K562 (cell line): Measurements from ENCODE around the gene PSMD11. TPM values are rescaled to one million over a fixed set of nuclear protein-coding genes. Genes with fewer than 3 reads are reported as not detected.

Experiments
- ATAC-seq: fragments of 200-7000 bp; cut with Tn5 transposase; 3 replicates; pipeline ENCODE4 v1.9.1; 2020; ENCODE audit warnings: moderate library complexity
- BruUV-seq: library from RNA; stranded (reverse); fragments of 400-500 nt; replicated peaks from 2 replicates; lab custom pipeline; 2021; lab: Mats Ljungman, UMichigan
- CTCF ChIA-PET: fragments of 300-600 bp; formaldehyde crosslinking; extraction: SDS; loops from one replicate; lab custom pipeline; 2021; ENCODE audit warnings: low intra/inter-chr PET ratio; lab: Yijun Ruan, JAX
- POLR2A ChIA-PET: fragments of 300-600, 350-650 bp; sonication (Branson Sonifier 250); formaldehyde crosslinking; extraction: SDS; loops from one replicate; lab custom pipeline; 2021; ENCODE audit warnings: antibody characterized with exemption, inconsistent platforms; lab: Yijun Ruan, JAX
- DNase-seq, 4 experiments: peaks; one replicate each; pipeline versions ENCODE4 v3.0.0 to v3.0.0-alpha.2; 2011 to 2018; ENCODE audit warnings: low spot score in 3 of 4, mixed read lengths in 3 of 4; ENCODE audit errors: extremely low read depth in 1 of 4
- FAIRE-seq: peaks from 2 replicates; lab custom pipeline; 2011; peaks lifted over from hg19 to GRCh38; lab: Jason Lieb, UNC
- H2AFZ ChIP-seq: 2 replicates; pipeline ENCODE4 v1.6.0; 2011; ENCODE audit warnings: low read depth, low read length, control low read depth, inconsistent platforms
- H3K27ac ChIP-seq: fragments of 200-600 bp; 3 replicates; pipeline ENCODE4 v1.8.0; 2011; ENCODE audit warnings: low read depth, mild to moderate bottlenecking, control low read depth, inconsistent platforms, low read length, moderate library complexity, mixed read lengths; ENCODE audit errors: extremely low read depth
- H3K27me3 ChIP-seq, 2 experiments: fragments of 300-600 bp in 1 of 2; 2 replicates in 1 of 2; 3 replicates in 1 of 2; pipeline versions ENCODE4 v1.6.0 to v1.8.0; 2011; ENCODE audit warnings: inconsistent platforms in 2 of 2, low read length in 2 of 2, mild to moderate bottlenecking in 1 of 2, mixed read lengths in 1 of 2, moderate library complexity in 1 of 2; ENCODE audit not compliant: control insufficient read depth in 2 of 2, insufficient read depth in 2 of 2
- H3K36me3 ChIP-seq: fragments of 300-600 bp; 3 replicates; pipeline ENCODE4 v1.8.0; 2011; ENCODE audit warnings: mild to moderate bottlenecking, low read length, inconsistent platforms; ENCODE audit not compliant: control insufficient read depth, insufficient read depth
- H3K4me1 ChIP-seq, 2 experiments: fragments of 200-600 bp in 1 of 2; replicated peaks in 1 of 2; 2 replicates in 1 of 2; 3 replicates in 1 of 2; pipeline versions ENCODE4 v1.5.1 to v1.8.0; 2011; ENCODE audit warnings: inconsistent platforms in 2 of 2, low read length in 2 of 2, mild to moderate bottlenecking in 1 of 2, mixed read lengths in 1 of 2, moderate library complexity in 1 of 2; ENCODE audit not compliant: control insufficient read depth in 2 of 2, insufficient read depth in 2 of 2
- H3K4me2 ChIP-seq: 2 replicates; pipeline ENCODE4 v1.6.1; 2011; ENCODE audit warnings: low read length, control low read depth, inconsistent platforms, mixed read lengths; ENCODE audit not compliant: insufficient read depth
- H3K4me3 ChIP-seq: fragments of 200-600 bp; sonication (generic), shearing (Covaris generic); 2 replicates; pipeline ENCODE4 v1.5.1; 2016; ENCODE audit warnings: control low read depth, inconsistent platforms
- H3K79me2 ChIP-seq: fragments of 200-600 bp; 3 replicates; pipeline ENCODE4 v1.8.0; 2011; ENCODE audit warnings: low read length, inconsistent platforms; ENCODE audit not compliant: control insufficient read depth, insufficient read depth
- H3K9ac ChIP-seq, 2 experiments: 2 replicates each; pipeline versions ENCODE4 v1.6.0 to v1.6.1; 2011; ENCODE audit warnings: low read depth in 2 of 2, low read length in 2 of 2, control low read depth in 1 of 2, inconsistent platforms in 1 of 2, mild to moderate bottlenecking in 1 of 2, mixed read lengths in 1 of 2; ENCODE audit not compliant: insufficient read depth in 1 of 2
- H3K9me1 ChIP-seq: one replicate; pipeline ENCODE4 v1.6.0; 2011; ENCODE audit warnings: inconsistent platforms, mild to moderate bottlenecking, low read length, moderate library complexity; ENCODE audit not compliant: control insufficient read depth, insufficient read depth
- H3K9me3 ChIP-seq: replicated peaks from 2 replicates; pipeline ENCODE4 v1.5.1; 2011; ENCODE audit warnings: low read depth, low read length, inconsistent platforms; ENCODE audit not compliant: control insufficient read depth, insufficient read depth
- H4K20me1 ChIP-seq: replicated peaks from 2 replicates; pipeline ENCODE4 v1.6.1; 2011; ENCODE audit warnings: low read length, inconsistent platforms, mixed read lengths; ENCODE audit not compliant: control insufficient read depth, insufficient read depth
- CCNT2 ChIP-seq: IDR thresholded peaks from 2 replicates; pipeline ENCODE4 v1.6.1; 2011; ENCODE audit warnings: borderline replicate concordance, low read depth, mild to moderate bottlenecking, moderate library complexity, mixed read lengths, low read length; ENCODE audit not compliant: insufficient read length; ENCODE audit errors: extremely low read depth
- DMBX1 ChIP-seq: fragments of 250-450 bp; sonication (Bioruptor Pico); IDR thresholded peaks from 2 replicates; pipeline ENCODE4 v1.8.0; 2022; ENCODE audit warnings: inconsistent platforms, mild to moderate bottlenecking, moderate library complexity, borderline replicate concordance
- KDM5B ChIP-seq: fragments of 200-600 bp; sonication (generic); IDR thresholded peaks from 2 replicates; pipeline ENCODE4 v1.6.1; 2012; ENCODE audit warnings: low read depth, mild to moderate bottlenecking, moderate library complexity, low read length, control low read depth, inconsistent platforms; ENCODE audit not compliant: insufficient replicate concordance
- MCM3 ChIP-seq: fragments of 450-650 bp; IDR thresholded peaks from 2 replicates; pipeline ENCODE4 v1.6.1; 2016
- MYC ChIP-seq, 2 experiments: fragments of 250-450 bp in 1 of 2; sonication (Bioruptor Pico) in 1 of 2; IDR thresholded peaks; 2 replicates each; pipeline versions ENCODE4 v1.5.1 to v1.6.1; 2012 to 2021; ENCODE audit warnings: low read depth in 2 of 2, borderline replicate concordance in 1 of 2, improper control_type of control experiment in 1 of 2, low read length in 1 of 2, mild to moderate bottlenecking in 1 of 2, moderate library complexity in 1 of 2
- POLR2A ChIP-seq: fragments of 450-650 bp; conservative IDR thresholded peaks from 2 replicates; pipeline ENCODE4 v1.6.1; 2016
- POLR2G ChIP-seq: fragments of 200-400 bp; formaldehyde crosslinking; IDR thresholded peaks from 2 replicates; pipeline ENCODE4 v1.6.1; 2017; ENCODE audit warnings: low read depth, mild to moderate bottlenecking, antibody characterized with exemption, low read length, moderate library complexity
- SMARCA5 ChIP-seq: fragments of 450-650 bp; IDR thresholded peaks from 2 replicates; pipeline ENCODE4 v1.6.1; 2016
- SUPT5H ChIP-seq: fragments of 450-650 bp; IDR thresholded peaks from 2 replicates; pipeline ENCODE4 v1.6.1; 2016
- ZNF586 ChIP-seq: fragments of 450-650 bp; formaldehyde crosslinking; conservative IDR thresholded peaks from 2 replicates; pipeline ENCODE4 v1.4.0; 2020; ENCODE audit warnings: mild to moderate bottlenecking, moderate library complexity
- WGBS: fragments of 100-300 bp; shearing (Covaris generic); methylation state at CpG from one replicate; pipeline ENCODE4 v1.1.6; 2016; ENCODE audit warnings: low coverage, mixed read lengths; ENCODE audit not compliant: insufficient coverage; ENCODE audit errors: missing lambda C conversion rate; 5-methylcytosine and 5-hydroxymethylcytosine counted together
- in situ Hi-C: fragments of 300-500 bp; cut with MboI; formaldehyde crosslinking; loops from 4 replicates; pipeline ENCODE4 v1.15.0; 2018; ENCODE audit warnings: inconsistent platforms, mixed read lengths
- intact Hi-C: fragments of 100-400 bp; cut with micrococcal nuclease; formaldehyde crosslinking; loops from 2 replicates; pipeline ENCODE4 v1.14.2; 2022
- polyA plus RNA-seq, 8 experiments: library from polyadenylated mRNA; depleted of rRNA in 4 of 8; stranded (reverse) in 5 of 8; unstranded in 3 of 8; fragments of >200 nt; fragmentation: Nextera tagmentation in 2 of 8; fragmentation: Illumina TruSeq in 1 of 8; extraction: Ambion mirVana in 2 of 8; extraction: Trizol in 1 of 8; gene quantifications; 2 replicates each; pipeline versions ENCODE4 v1.2.1 to v1.2.3, GENCODE V29; 2011 to 2014; ENCODE audit warnings: inconsistent platforms in 1 of 8, missing spikeins in 1 of 8
- total RNA-seq, 7 experiments: library from RNA; depleted of rRNA in 6 of 7; stranded (reverse); fragments of >200 nt in 6 of 7; fragmentation: Illumina TruSeq in 2 of 7; extraction: Trizol in 2 of 7; gene quantifications; 2 replicates each; pipeline versions ENCODE4 v1.2.1 to v1.2.3, GENCODE V29; 2011 to 2021; ENCODE audit warnings: low replicate concordance in 1 of 7
- TF ChIP-seq, protein P1 (sequence below): sonication (generic); formaldehyde crosslinking; IDR thresholded peaks from 2 replicates; pipeline ENCODE4 v1.8.0; 2023; ENCODE audit warnings: mild to moderate bottlenecking, missing genetic modification reagents
- TF ChIP-seq, protein P2 (sequence below): IDR thresholded peaks from 2 replicates; pipeline ENCODE4 v1.6.1; 2016; ENCODE audit warnings: missing genetic modification characterization, missing compliant biosample characterization
- TF ChIP-seq, protein P3 (sequence below): fragments of 450-650 bp; IDR thresholded peaks from 2 replicates; pipeline ENCODE4 v1.7.1; 2018; ENCODE audit warnings: mild to moderate bottlenecking, low read depth; ENCODE audit not compliant: partially characterized antibody
- TF ChIP-seq, protein P4 (sequence below): fragments of 250-450 bp; sonication (Bioruptor Pico); IDR thresholded peaks from 2 replicates; pipeline ENCODE4 v1.8.0; 2022; ENCODE audit warnings: moderate library complexity, mild to moderate bottlenecking, inconsistent platforms

The PSMD11 gene
- total and polyA plus RNA-seq, 9 of the 15 experiments (the other 6 are each of a cell fraction or from before 2014, with no cell fraction given) = 104 to 378 (median 158) TPM

DNA sequence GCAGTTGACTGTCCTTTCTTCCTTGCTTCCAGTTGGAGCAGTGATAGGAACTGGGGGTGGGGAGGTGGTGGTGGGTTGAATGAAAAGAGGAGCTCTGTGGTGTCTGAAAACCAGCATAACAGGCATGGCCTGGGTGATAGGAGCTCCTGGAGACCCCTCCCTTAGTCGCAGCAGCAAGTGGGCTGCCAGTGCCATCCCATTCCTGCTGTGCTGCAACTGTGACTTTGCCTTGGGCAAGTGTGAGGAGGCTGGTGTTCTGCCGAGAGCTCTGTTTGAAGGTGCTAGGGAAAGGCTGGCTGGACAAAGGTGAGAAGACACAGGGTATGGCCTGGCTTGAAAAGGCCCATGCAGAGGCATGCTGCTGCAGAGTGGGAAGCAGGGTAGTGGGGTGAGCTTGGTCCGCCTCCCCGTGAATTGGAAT is 39.7 kb downstream of the PSMD11 start:
- ATAC-seq (no peak), FAIRE-seq (no peak), DNase-seq (no peak)
- ChIA-PET CTCF (interaction anchor here (1.8 kb wide), 1 partner anchor 271 kb away, joined by 9 read pairs; no protein-coding TSS in a partner anchor), POLR2A (interaction anchor here (0.8 to 3.5 kb wide), 4 partner anchors 10 to 287 kb away, joined by 3 to 15 read pairs (median 6); no protein-coding TSS in a partner anchor)
- H3K27ac ChIP-seq = no peak overlapping the region
- H3K9ac ChIP-seq = peak overlapping the region in 1 of 2 experiments; percentile 61; a peak in 2 of 4 replicates
- no TSS peak for BruUV-seq
- intact Hi-C loops = loop anchor here (10.0 kb wide), 1 partner anchor 171 kb away; no protein-coding TSS in a partner anchor
- no peaks in the 10 kb centered on the region for H3K27me3 ChIP-seq
- H3K4me3 ChIP-seq = no peak overlapping the region
- no peaks in the 10 kb centered on the region for H3K9me3 ChIP-seq
- 91% methylated on average over 4 of the region's 4 CpGs for WGBS
- peaks cover 9 to 36% of the 10 kb centered on the region in 2 experiments; a peak in 4 of 5 replicates for H3K4me1 ChIP-seq
- H4K20me1 ChIP-seq = peaks cover 8% of the 10 kb centered on the region; the same call in 1 of the 2 replicates
- no peak overlapping the region for H3K4me2 ChIP-seq
- H3K36me3 ChIP-seq = peaks cover 57% of the 10 kb centered on the region
- in situ Hi-C loops = no loop called here
- H2AFZ ChIP-seq = no peak overlapping the region
- H3K79me2 ChIP-seq = peaks cover 17% of the 10 kb centered on the region; the same call in 2 of the 3 replicates
- no peaks in the 10 kb centered on the region for H3K9me1 ChIP-seq
- TF ChIP-seq DMBX1 = no peak
- no peak for TF ChIP-seq MYC (IDR thresholded peaks at IDR 0.05; ENCODE audit: low read depth, low read length)
- no peak for TF ChIP-seq MYC (CRISPR knock-in tag; IDR thresholded peaks at IDR 0.05; ENCODE audit: borderline replicate concordance, low read depth)
- TF ChIP-seq SUPT5H = peak; percentile 43
- no peak for TF ChIP-seq SMARCA5
- TF ChIP-seq, protein P1, sequence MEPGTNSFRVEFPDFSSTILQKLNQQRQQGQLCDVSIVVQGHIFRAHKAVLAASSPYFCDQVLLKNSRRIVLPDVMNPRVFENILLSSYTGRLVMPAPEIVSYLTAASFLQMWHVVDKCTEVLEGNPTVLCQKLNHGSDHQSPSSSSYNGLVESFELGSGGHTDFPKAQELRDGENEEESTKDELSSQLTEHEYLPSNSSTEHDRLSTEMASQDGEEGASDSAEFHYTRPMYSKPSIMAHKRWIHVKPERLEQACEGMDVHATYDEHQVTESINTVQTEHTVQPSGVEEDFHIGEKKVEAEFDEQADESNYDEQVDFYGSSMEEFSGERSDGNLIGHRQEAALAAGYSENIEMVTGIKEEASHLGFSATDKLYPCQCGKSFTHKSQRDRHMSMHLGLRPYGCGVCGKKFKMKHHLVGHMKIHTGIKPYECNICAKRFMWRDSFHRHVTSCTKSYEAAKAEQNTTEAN (CRISPR knock-in tag) = no peak
- TF ChIP-seq ZNF586 (CRISPR knock-in tag) = no peak
- TF ChIP-seq, protein P2, sequence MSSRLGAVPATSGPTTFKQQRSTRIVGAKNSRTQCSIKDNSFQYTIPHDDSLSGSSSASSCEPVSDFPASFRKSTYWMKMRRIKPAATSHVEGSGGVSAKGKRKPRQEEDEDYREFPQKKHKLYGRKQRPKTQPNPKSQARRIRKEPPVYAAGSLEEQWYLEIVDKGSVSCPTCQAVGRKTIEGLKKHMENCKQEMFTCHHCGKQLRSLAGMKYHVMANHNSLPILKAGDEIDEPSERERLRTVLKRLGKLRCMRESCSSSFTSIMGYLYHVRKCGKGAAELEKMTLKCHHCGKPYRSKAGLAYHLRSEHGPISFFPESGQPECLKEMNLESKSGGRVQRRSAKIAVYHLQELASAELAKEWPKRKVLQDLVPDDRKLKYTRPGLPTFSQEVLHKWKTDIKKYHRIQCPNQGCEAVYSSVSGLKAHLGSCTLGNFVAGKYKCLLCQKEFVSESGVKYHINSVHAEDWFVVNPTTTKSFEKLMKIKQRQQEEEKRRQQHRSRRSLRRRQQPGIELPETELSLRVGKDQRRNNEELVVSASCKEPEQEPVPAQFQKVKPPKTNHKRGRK (tag) = no peak
- TF ChIP-seq, protein P3, sequence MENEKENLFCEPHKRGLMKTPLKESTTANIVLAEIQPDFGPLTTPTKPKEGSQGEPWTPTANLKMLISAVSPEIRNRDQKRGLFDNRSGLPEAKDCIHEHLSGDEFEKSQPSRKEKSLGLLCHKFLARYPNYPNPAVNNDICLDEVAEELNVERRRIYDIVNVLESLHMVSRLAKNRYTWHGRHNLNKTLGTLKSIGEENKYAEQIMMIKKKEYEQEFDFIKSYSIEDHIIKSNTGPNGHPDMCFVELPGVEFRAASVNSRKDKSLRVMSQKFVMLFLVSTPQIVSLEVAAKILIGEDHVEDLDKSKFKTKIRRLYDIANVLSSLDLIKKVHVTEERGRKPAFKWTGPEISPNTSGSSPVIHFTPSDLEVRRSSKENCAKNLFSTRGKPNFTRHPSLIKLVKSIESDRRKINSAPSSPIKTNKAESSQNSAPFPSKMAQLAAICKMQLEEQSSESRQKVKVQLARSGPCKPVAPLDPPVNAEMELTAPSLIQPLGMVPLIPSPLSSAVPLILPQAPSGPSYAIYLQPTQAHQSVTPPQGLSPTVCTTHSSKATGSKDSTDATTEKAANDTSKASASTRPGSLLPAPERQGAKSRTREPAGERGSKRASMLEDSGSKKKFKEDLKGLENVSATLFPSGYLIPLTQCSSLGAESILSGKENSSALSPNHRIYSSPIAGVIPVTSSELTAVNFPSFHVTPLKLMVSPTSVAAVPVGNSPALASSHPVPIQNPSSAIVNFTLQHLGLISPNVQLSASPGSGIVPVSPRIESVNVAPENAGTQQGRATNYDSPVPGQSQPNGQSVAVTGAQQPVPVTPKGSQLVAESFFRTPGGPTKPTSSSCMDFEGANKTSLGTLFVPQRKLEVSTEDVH = no peak
- peak; percentile 62; the same call in 1 of the 2 replicates for TF ChIP-seq POLR2A
- TF ChIP-seq MCM3 = no peak
- TF ChIP-seq CCNT2 = no peak
- TF ChIP-seq POLR2G = peak; percentile 34; the same call in 1 of the 2 replicates
- no peak for TF ChIP-seq KDM5B
- TF ChIP-seq, protein P4, sequence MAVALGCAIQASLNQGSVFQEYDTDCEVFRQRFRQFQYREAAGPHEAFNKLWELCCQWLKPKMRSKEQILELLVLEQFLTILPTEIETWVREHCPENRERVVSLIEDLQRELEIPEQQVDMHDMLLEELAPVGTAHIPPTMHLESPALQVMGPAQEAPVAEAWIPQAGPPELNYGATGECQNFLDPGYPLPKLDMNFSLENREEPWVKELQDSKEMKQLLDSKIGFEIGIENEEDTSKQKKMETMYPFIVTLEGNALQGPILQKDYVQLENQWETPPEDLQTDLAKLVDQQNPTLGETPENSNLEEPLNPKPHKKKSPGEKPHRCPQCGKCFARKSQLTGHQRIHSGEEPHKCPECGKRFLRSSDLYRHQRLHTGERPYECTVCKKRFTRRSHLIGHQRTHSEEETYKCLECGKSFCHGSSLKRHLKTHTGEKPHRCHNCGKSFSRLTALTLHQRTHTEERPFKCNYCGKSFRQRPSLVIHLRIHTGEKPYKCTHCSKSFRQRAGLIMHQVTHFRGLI (CRISPR knock-in tag) = no peak
